Measurements from ENCODE around the gene MARCHF10. TPM values are rescaled to one million over a fixed set of nuclear protein-coding genes. Genes with fewer than 3 reads are reported as not detected.
A peak's percentile ranks its signal among the peaks of the same experiment; 100 is the strongest.

The MARCHF10 gene
- total and polyA plus RNA-seq, 9 of the 15 experiments (the other 6 are each of a cell fraction or from before 2014, with no cell fraction given), result not detected

DNA sequence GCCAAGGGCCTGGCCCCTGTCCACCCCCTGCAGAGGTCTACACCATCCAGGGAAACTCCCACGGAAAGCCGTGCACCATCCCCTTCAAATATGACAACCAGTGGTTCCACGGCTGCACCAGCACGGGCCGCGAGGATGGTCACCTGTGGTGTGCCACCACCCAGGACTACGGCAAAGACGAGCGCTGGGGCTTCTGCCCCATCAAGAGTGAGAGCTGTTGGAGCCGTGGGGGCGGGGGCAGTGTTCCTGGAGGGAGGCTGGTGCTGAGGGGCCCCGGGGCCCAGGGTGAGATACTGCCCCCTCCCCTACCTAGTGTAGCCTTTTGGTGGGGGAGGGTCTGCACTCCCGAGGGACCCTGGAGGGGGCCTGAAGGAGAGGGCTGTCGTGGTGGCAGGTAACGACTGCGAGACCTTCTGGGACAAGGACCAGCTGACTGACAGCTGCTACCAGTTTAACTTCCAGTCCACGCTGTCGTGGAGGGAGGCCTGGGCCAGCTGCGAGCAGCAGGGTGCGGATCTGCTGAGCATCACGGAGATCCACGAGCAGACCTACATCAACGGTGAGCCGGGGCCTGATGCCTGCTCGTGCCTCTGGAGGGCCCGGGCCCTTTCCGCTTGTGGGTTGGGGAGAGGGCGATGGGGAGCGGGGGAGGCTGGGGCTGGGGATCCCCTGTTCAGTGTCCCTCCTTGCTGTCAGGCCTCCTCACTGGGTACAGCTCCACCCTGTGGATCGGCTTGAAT lies 141.9 kb downstream of the MARCHF10 start:
- no peak for DNase-seq (ENCODE audit: extremely low read depth in 1 of 4, low spot score in 3 of 4)
- peak overlapping the region in 1 of 2 experiments; percentile 52; a peak in 1 of 4 replicates for H3K9ac ChIP-seq (ENCODE audit: insufficient read depth in 1 of 2, low read depth in 2 of 2, low read length in 2 of 2)
- peak; percentile 26 for ATAC-seq

More for the DNA sequence above, 141.9 kb downstream of the MARCHF10 start:
- ChIA-PET CTCF (ENCODE audit: low intra/inter-chr PET ratio) (no interaction called here), POLR2A (no interaction called here)
- no peak overlapping the region for H2AFZ ChIP-seq (ENCODE audit: low read depth, low read length)
- no peak overlapping the region for H3K27ac ChIP-seq (ENCODE audit: extremely low read depth, low read depth, low read length)
- peaks cover 0 to 29% of the 10 kb centered on the region in 2 experiments; a peak in 2 of 5 replicates for H3K4me1 ChIP-seq (replicated peaks in 1 of 2; ENCODE audit: control insufficient read depth in 2 of 2, insufficient read depth in 2 of 2, low read length in 2 of 2)
- WGBS (ENCODE audit: insufficient coverage, low coverage, missing lambda C conversion rate), result 20% methylated on average over 22 of the region's 30 CpGs
- H3K36me3 ChIP-seq (ENCODE audit: control insufficient read depth, insufficient read depth, low read length), result no peaks in the 10 kb centered on the region
- no peak for FAIRE-seq
- no peaks in the 10 kb centered on the region for H3K9me1 ChIP-seq (ENCODE audit: control insufficient read depth, insufficient read depth, low read length)
- no peak overlapping the region for H3K4me3 ChIP-seq
- H3K27me3 ChIP-seq (ENCODE audit: control insufficient read depth in 2 of 2, insufficient read depth in 2 of 2, low read length in 2 of 2), result peaks cover 3 to 11% of the 10 kb centered on the region in 2 experiments; a peak in 3 of 5 replicates
- no peaks in the 10 kb centered on the region for H3K79me2 ChIP-seq (ENCODE audit: control insufficient read depth, insufficient read depth, low read length)
- TF ChIP-seq CTCFL (IDR thresholded peaks at IDR 0.05; ENCODE audit: borderline replicate concordance, insufficient read depth, low read depth, low read length, poor library complexity, severe bottlenecking), result peak; percentile 45
- TF ChIP-seq PKNOX1 (IDR thresholded peaks at IDR 0.05), result peak; percentile 22; the same call in 1 of the 2 replicates
- TF ChIP-seq DNMT1 (IDR thresholded peaks at IDR 0.05), result no peak
- no TSS peak for BruUV-seq (replicated peaks)
- no peak overlapping the region for H3K4me2 ChIP-seq (ENCODE audit: insufficient read depth, low read length)
- no peaks in the 10 kb centered on the region for H4K20me1 ChIP-seq (replicated peaks; ENCODE audit: control insufficient read depth, insufficient read depth, low read length)
- in situ Hi-C loops (cut with MboI) (no loop called here), intact Hi-C loops (cut with micrococcal nuclease) (no loop called here)
- no peaks in the 10 kb centered on the region for H3K9me3 ChIP-seq (replicated peaks; ENCODE audit: control insufficient read depth, insufficient read depth, low read depth, low read length)

Data from K562 (cell line).